Activated CD8-positive, alpha-beta memory T cell treated with anti-CD3 and anti-CD28 coated beads, Interleukin-2, amount 50 U/mL, for 24 hours (primary cell): ENCODE data around the gene ALDH1L1.

Experiments
- DNase-seq: peaks from one replicate; pipeline ENCODE4 v3.0.0-alpha.2; 2020; ENCODE audit errors: extremely low read depth

Gene ALDH1L1

GRCh38 chr3:126119976-126120375 lies 60.4 kb downstream of the ALDH1L1 start:
- DNase-seq: no peak

GRCh38 chr3:126119008-126119675 lies 61.2 kb downstream of the ALDH1L1 start:
- DNase-seq: no peak

GRCh38 chr3:126118591-126118990 lies 61.8 kb downstream of the ALDH1L1 start:
- DNase-seq: no peak

- no peak for DNase-seq
Measured at GRCh38 chr3:126117786-126118185, 62.6 kb downstream of the ALDH1L1 start.

- no peak for DNase-seq
Measured at GRCh38 chr3:126117212-126117611, 63.2 kb downstream of the ALDH1L1 start.

GRCh38 chr3:126116526-126116925 lies 63.9 kb downstream of the ALDH1L1 start:
- DNase-seq: no peak

- no peak for DNase-seq
Measured at GRCh38 chr3:126114443-126115386, 65.7 kb downstream of the ALDH1L1 start.

- DNase-seq: no peak
Measured at GRCh38 chr3:126113733-126114442, 66.5 kb downstream of the ALDH1L1 start.

GRCh38 chr3:126113238-126113555 lies 67.2 kb downstream of the ALDH1L1 start:
- no peak for DNase-seq

- DNase-seq: no peak
Measured at GRCh38 chr3:126112531-126113237, 67.7 kb downstream of the ALDH1L1 start.

- DNase-seq: no peak
Measured at GRCh38 chr3:126111566-126112475, 68.6 kb downstream of the ALDH1L1 start.

- DNase-seq: no peak
Measured at GRCh38 chr3:126111126-126111551, 69.2 kb downstream of the ALDH1L1 start.

- DNase-seq: no peak
Measured at GRCh38 chr3:126110431-126111125, 69.8 kb downstream of the ALDH1L1 start.

- no peak for DNase-seq
Measured at GRCh38 chr3:126109880-126110235, 70.5 kb downstream of the ALDH1L1 start.

GRCh38 chr3:126109146-126109879 lies 71.1 kb downstream of the ALDH1L1 start:
- DNase-seq: no peak

- DNase-seq: no peak
Measured at GRCh38 chr3:126108676-126109050, 71.7 kb downstream of the ALDH1L1 start.

- DNase-seq: no peak
Measured at GRCh38 chr3:126107957-126108675, 72.3 kb downstream of the ALDH1L1 start.

- no peak for DNase-seq
Measured at GRCh38 chr3:126107203-126107939, 73.0 kb downstream of the ALDH1L1 start.
